AG09319 (cell line): ENCODE results near the gene XRRA1.
A peak's percentile ranks its signal among the peaks of the same experiment; 100 is the strongest.
"Not testable (repeated sequence)": the region's sequence is repeated elsewhere in the genome, so short reads cannot be mapped to it uniquely, and the experiment has no call there.

Experiments used
- DNase-seq: peaks from one replicate; pipeline ENCODE4 v3.0.0-alpha.2; 2010; ENCODE audit warnings: low read depth; ENCODE audit errors: extremely low read depth
- CTCF ChIP-seq: IDR thresholded peaks from 2 replicates; pipeline ENCODE4 v1.5.1; 2011; ENCODE audit warnings: low read depth, mild to moderate bottlenecking, inconsistent platforms, low read length, moderate library complexity

Gene XRRA1, protein sequence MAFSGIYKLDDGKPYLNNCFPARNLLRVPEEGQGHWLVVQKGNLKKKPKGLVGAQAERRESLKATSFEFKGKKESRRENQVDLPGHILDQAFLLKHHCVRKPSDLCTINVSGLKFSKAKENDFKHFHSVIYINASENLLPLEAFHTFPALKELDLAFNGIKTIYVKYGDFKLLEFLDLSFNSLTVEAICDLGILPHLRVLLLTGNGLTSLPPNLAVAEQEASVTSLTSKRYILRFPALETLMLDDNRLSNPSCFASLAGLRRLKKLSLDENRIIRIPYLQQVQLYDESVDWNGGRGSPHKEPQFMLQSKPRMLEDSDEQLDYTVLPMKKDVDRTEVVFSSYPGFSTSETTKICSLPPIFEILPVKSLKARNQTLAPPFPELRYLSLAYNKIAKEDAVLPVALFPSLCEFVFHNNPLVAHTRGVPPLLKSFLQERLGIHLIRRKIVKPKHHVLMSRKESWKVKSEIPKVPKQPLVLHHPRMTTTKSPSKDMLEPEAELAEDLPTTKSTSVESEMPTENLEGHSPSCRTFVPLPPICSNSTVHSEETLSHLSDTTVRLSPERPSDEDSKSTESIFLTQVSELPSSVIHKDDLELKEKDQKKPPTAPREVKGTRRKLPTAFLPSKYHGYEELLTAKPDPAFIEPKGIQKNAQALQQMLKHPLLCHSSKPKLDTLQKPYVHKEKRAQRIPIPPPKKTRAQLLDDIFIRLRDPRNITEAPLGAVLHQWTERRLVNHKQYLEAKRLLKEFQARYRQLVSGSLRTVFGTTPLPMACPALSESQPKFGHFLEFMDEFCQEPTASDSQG

DNA sequence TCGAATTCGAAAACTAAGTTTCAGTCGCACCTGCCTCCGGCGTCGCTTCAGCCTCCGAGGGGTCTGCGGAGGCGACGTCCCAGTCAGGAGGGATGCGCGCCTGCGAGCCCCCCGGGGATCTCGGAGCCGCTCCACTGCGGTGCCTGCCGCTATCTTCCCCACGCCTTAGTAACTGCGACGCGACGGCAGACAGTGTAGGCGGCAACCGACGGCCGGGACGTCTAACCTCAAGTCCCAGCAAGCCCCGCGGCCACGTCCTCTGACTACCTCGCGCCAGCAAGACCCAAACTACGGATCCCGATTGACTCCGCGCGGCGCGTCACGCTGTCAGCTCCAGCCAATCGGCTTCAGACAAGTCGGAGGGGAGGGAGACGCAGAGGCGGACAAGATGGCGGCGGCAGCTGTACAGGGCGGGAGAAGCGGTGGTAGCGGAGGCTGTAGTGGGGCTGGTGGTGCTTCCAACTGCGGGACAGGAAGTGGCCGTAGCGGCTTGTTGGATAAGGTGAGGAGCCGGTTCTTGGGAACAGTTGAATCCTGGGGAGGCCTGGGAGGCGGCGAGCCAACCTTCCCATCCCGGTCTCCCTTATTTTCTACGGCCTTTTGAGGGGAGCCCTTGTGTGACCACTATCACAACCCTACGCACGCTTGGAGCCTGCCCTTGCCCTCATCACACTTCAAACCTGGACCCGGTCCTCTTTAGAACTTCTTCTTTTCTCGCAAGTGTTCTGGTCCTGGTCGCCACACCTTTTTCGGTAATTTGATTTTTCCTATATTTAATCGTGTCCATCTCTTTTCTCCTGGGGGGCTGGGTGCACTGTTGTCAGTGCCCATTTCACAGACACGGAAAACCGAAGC, at the start of gene XRRA1, which contains the start of gene SPCS2:
Gene XRRA1, minus strand, starts transcription at position 194 of the 855 bp plus-strand sequence. CDS start 8,213 bp downstream, outside the sequence.
Gene SPCS2, plus strand, starts transcription at position 369 of the 855 bp plus-strand sequence. Its CDS starts 20 bp downstream, at position 389.
- TF ChIP-seq CTCF: no peak
- DNase-seq: peak; percentile 94

- no peak for DNase-seq
- no peak for TF ChIP-seq CTCF
Measured at GRCh38 chr11:74992852-74993251, 44.0 kb upstream of the XRRA1 start.

DNA sequence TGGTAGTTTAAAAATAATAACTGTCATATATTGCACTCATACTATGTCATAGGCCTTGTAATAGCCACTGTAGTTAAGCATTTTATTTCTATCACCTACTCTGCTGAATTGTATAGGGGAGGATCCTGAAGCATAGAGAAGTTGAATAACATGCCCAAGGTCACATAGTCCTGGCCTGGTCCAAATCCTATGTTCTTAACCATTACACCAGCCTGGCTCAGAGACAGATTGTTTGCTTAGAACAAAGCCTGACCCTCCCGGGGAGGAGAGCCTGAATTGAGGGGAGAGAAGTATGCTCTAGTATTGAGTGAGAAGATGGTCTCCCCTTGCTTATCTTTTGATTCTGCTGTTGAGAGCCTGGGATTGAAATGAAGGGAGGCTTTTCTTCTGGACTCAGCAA, 42.0 kb upstream of the XRRA1 start:
- no peak for TF ChIP-seq CTCF
- DNase-seq: no peak

DNA sequence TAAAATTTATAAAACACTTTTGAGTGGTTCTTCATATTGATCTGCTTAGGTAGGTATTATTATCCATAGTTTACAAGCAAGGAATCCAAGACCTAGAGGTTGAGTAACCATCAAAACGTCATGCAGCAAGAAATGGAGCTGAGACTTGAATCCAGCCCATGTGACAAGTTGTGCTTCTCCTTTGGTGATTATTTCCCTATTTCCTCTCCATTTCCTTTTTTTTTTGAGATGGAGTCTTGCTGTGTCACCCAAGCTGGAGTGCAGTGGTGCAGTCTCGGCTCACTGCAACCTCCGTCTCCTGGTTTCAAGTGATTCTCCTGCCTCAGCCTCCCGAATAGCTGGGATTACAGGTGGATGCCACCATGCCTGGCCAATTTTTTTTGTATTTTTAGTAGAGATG, 41.3 kb upstream of the XRRA1 start:
- DNase-seq: not testable (repeated sequence)

DNA sequence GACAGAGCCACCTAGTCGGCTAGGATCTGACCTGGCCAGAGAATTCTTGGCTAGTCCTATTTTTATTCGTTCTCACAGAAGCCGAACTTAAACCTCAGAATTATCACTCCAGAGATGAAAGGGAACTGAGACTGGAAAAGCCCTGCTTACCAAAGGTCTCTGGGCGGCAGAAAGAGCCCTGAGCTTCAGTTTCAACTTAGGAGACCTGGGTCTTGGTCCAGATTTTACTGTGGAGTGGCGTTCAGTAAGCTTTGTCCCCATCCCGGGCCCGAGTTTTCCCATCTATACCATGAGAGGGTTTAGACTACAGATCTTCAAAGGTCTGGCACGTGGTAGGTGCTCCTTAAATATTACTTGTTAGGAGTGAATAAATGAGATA, 40.4 kb upstream of the XRRA1 start:
- no peak for DNase-seq
- no peak for TF ChIP-seq CTCF

DNA sequence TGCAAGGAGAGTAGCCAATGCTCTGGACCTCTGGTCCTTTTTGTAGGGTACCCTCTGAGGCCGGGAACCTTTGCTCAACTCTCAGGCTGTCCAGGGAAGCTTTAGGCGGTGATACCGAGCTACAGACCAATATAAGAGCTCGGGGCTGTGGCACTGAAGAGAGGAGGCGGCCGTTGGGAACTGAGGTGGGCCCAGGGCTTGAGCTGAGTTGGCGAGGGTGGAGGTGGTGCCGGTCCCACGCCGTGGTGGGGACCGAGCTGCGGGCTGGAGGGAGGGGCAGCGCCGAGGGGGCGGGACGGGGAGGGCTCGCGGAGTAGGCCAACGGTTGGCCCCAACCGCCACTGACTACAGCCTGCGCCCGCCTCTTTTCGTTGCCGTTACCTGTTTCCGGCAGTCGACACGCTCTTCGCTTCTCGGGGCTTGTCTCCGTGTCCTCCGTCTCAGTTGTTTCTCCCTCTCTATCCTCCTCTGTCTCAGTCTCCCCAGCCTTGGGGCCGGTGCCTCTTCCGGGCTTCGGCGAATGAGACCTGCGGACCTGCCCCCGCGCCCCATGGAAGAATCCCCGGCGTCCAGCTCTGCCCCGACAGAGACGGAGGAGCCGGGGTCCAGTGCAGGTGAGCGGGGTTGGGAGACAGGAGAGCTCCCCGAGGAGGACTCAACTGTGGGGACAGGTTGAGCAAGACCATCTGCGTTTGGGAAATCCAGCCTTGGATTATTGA, 39.8 kb upstream of the XRRA1 start, which contains the start of gene NEU3:
Gene NEU3, plus strand, starts transcription at position 393 of the 719 bp plus-strand sequence. Its CDS starts 128 bp downstream, at position 521.
- DNase-seq: peak; percentile 27
- no peak for TF ChIP-seq CTCF

GRCh38 chr11:74984730-74985129, 35.8 kb upstream of the XRRA1 start:
- no peak for TF ChIP-seq CTCF
- DNase-seq: no peak
